Measurements from ENCODE around the gene RHOH. TPM values are rescaled to one million over a fixed set of nuclear protein-coding genes. Genes with fewer than 3 reads are reported as not detected.

RHOH gene
- total RNA-seq, 4 donors from 2014 or later: 0.26 TPM; not detected in 3

GRCh38 chr4:40262077-40262528 is 65.3 kb downstream of the RHOH start:
- H3K36me3 ChIP-seq: no peaks in the 10 kb centered on the region
- H3K4me1 ChIP-seq: no peaks in the 10 kb centered on the region
- intact Hi-C loops (cut with DNase I; ENCODE audit: low total_unique reads) (no loop called here), in situ Hi-C loops (cut with MboI; ENCODE audit: low sequenced_read_pairs in 4 of 4) (no loop called here)
- H3K4me3 ChIP-seq: no peak overlapping the region
- DNase-seq (no peak), ATAC-seq (no peak)
- H3K27me3 ChIP-seq: no peaks in the 10 kb centered on the region
- TF ChIP-seq POLR2A (IDR thresholded peaks at IDR 0.05): no peak
- no peak for TF ChIP-seq CTCF (IDR thresholded peaks at IDR 0.05 in 4 of 5, conservative IDR thresholded peaks at IDR 0.05 in 1 of 5)
- no peaks in the 10 kb centered on the region for H3K9me3 ChIP-seq
- no peak overlapping the region for H3K27ac ChIP-seq

GRCh38 chr4:40262861-40263260 is 66.0 kb downstream of the RHOH start:
- in situ Hi-C loops (cut with MboI; ENCODE audit: low sequenced_read_pairs in 4 of 4): no loop called here
- no peaks in the 10 kb centered on the region for H3K9me3 ChIP-seq
- no peak overlapping the region for H3K27ac ChIP-seq
- DNase-seq (no peak), ATAC-seq (no peak)
- H3K36me3 ChIP-seq: no peaks in the 10 kb centered on the region
- H3K27me3 ChIP-seq: no peaks in the 10 kb centered on the region
- no peak overlapping the region for H3K4me3 ChIP-seq
- intact Hi-C loops (cut with DNase I; ENCODE audit: low total_unique reads): no loop called here
- no peaks in the 10 kb centered on the region for H3K4me1 ChIP-seq
- TF ChIP-seq CTCF (IDR thresholded peaks at IDR 0.05 in 4 of 5, conservative IDR thresholded peaks at IDR 0.05 in 1 of 5): no peak
- TF ChIP-seq POLR2A (IDR thresholded peaks at IDR 0.05): no peak

- H3K27ac ChIP-seq: no peak overlapping the region
- intact Hi-C loops (cut with DNase I; ENCODE audit: low total_unique reads): no loop called here
- ATAC-seq (no peak), DNase-seq (no peak)
- no peaks in the 10 kb centered on the region for H3K4me1 ChIP-seq
- TF ChIP-seq CTCF (IDR thresholded peaks at IDR 0.05 in 4 of 5, conservative IDR thresholded peaks at IDR 0.05 in 1 of 5): no peak
- no peak for TF ChIP-seq POLR2A (IDR thresholded peaks at IDR 0.05)
- no peaks in the 10 kb centered on the region for H3K27me3 ChIP-seq
- in situ Hi-C loops (cut with MboI; ENCODE audit: low sequenced_read_pairs in 4 of 4): no loop called here
- H3K4me3 ChIP-seq: no peak overlapping the region
- H3K36me3 ChIP-seq: no peaks in the 10 kb centered on the region
- H3K9me3 ChIP-seq: no peaks in the 10 kb centered on the region
These were observed 67.7 kb downstream of the RHOH start for GRCh38 chr4:40264497-40264896.

GRCh38 chr4:40264995-40265909 is 68.4 kb downstream of the RHOH start:
- TF ChIP-seq CTCF (IDR thresholded peaks at IDR 0.05 in 4 of 5, conservative IDR thresholded peaks at IDR 0.05 in 1 of 5) (no peak), POLR2A (IDR thresholded peaks at IDR 0.05) (no peak)
- intact Hi-C loops (cut with DNase I; ENCODE audit: low total_unique reads) (no loop called here), in situ Hi-C loops (cut with MboI; ENCODE audit: low sequenced_read_pairs in 4 of 4) (no loop called here)
- Histone ChIP-seq H3K27ac (no peak overlapping the region), H3K27me3 (no peaks in the 10 kb centered on the region), H3K9me3 (no peaks in the 10 kb centered on the region), H3K4me1 (no peaks in the 10 kb centered on the region), H3K36me3 (no peaks in the 10 kb centered on the region), H3K4me3 (no peak overlapping the region)
- ATAC-seq: no peak
- DNase-seq: no peak
